MM.1S (cell line): ENCODE data around the gene PTGIS.

Source experiments
- EZH2 ChIP-seq: fragments of 300-600 bp; sonication (generic); optimal IDR thresholded peaks from 2 replicates; pipeline ENCODE3; 2017; ENCODE audit warnings: low read depth, mild to moderate bottlenecking, antibody characterized with exemption, low read length, mixed read lengths
- EZH2phosphoT487 ChIP-seq: fragments of 300-600 bp; sonication (generic); IDR thresholded peaks from 2 replicates; pipeline ENCODE4 v1.6.1; 2018; ENCODE audit warnings: antibody characterized with exemption, low read length
- TF ChIP-seq, protein P1 (sequence below): fragments of 300-600 bp; sonication (generic); IDR thresholded peaks from 2 replicates; pipeline ENCODE4 v1.5.1; 2016; ENCODE audit warnings: antibody characterized with exemption, low read length, mixed read lengths

DNA sequence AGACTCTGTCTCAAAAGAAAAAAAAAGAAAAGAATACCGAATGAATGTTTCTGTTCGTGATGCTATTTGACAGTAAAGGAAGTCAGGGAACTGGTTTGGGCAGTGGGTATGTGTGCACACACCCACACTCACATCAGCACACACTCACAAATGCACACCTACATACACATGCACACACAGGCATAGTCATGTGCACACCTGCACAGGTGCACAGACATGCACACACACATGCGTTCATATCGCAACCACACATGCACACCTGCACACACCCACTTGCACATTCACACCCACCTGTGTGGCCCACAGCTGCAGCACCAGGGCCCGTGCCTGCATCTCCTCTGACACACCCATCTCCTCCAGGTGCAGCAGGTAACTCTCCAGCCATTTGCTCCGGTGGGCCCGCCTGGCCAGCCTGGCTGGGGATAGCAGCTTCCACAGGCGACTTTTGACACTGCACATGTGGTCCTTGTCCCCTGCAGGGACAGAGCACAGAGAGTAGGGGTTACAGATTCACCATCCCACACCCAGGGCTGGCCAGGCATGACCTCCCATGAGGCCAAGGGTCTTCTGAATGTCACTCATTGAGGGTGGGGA is 44.1 kb downstream of the PTGIS start:
- TF ChIP-seq, protein P1, sequence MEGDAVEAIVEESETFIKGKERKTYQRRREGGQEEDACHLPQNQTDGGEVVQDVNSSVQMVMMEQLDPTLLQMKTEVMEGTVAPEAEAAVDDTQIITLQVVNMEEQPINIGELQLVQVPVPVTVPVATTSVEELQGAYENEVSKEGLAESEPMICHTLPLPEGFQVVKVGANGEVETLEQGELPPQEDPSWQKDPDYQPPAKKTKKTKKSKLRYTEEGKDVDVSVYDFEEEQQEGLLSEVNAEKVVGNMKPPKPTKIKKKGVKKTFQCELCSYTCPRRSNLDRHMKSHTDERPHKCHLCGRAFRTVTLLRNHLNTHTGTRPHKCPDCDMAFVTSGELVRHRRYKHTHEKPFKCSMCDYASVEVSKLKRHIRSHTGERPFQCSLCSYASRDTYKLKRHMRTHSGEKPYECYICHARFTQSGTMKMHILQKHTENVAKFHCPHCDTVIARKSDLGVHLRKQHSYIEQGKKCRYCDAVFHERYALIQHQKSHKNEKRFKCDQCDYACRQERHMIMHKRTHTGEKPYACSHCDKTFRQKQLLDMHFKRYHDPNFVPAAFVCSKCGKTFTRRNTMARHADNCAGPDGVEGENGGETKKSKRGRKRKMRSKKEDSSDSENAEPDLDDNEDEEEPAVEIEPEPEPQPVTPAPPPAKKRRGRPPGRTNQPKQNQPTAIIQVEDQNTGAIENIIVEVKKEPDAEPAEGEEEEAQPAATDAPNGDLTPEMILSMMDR: no peak
- TF ChIP-seq EZH2phosphoT487 (no peak), EZH2 (no peak)
